HG02678 (cell line): ENCODE results near the gene RC3H2.
A peak's percentile ranks its signal among the peaks of the same experiment; 100 is the strongest.
"Not testable (repeated sequence)": the region's sequence is repeated elsewhere in the genome, so short reads cannot be mapped to it uniquely, and the experiment has no call there.

Source experiments
- ATAC-seq: cut with Tn5 transposase; IDR thresholded peaks from one replicate; pipeline ENCODE4 v1.9.1; 2021; ENCODE audit warnings: mild to moderate bottlenecking, moderate library complexity; ENCODE audit not compliant: unreplicated experiment

The RC3H2 gene

GRCh38 chr9:122929796-122930354, 24.7 kb upstream of the RC3H2 start:
- no peak for ATAC-seq

DNA sequence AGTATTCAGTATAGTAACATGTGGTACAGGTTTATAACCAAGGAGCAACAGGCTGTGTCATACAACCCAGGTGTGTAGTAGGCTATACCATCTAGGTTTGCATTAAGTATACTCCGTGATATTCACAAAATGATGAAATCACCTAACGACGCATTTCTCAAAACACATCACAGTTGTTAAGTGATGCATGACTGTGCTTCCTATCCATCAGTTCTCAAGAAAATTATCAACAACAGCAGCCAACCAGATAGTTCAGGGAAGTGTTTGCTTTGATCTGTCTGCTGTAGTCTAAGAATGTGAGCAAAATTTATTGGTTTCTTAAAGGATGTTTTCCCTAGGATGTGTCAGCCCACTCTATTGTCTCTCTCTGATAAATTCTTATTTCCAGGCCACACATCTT, 18.8 kb upstream of the RC3H2 start:
- ATAC-seq, result no peak

DNA sequence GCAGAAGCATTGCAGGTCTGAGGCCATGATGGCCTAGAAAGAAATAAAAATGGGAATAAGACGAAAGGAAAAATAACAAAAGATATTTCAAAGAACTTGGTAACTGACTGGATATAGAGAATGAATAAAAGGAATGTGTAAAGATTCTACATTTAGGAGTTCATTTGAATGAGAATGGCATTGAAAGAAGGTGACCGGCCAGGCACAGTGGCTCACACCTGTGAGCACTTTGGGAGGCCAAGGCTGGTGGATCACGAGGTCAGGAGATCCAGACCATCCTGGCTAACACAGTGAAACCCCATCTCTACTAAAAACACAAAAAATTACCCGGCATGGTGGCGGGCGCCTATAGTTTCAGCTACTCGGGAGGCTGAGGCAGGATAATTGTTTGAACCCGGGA, 17.6 kb upstream of the RC3H2 start:
- no peak for ATAC-seq

- ATAC-seq, result no peak
These were observed 13.2 kb upstream of the RC3H2 start for GRCh38 chr9:122918310-122918709.

DNA sequence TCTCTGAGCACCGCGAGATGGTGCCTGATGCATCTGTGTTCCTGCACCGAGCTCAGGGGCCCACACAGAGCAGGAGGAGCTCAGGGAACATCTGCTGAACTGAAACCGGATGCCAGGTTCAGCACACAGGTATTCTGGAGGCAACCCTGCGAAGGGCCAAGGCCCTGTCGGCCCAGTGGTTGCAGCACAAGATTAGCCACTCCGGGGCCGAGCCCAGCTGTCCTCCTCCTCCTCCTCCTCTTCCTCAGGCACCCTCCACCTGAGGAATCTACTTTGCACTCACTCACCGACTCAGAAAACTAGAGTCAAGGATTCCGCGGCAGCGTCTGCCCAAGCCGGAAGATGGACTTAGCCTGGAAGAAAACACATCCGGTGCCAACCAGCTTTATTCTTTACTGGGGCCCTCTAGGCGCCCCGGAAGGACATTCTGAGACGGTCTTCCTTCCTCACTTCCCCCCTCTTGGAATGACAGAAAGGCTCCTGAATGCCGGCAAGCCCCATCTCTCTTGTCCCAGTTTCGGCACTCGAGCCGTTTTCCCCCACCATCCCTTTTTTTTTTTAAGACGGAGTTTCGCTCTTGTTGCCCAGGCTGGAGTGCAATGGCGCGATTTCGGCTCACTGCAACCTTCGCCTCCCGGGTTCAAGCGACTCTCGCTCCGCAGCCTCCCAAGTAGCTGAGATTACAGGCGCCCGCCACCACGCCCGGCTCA, 8.0 kb upstream of the RC3H2 start, which contains the start of gene ZBTB6:
ZBTB6 (minus strand) TSS at position 360 of the 710 bp plus-strand sequence. CDS start 1,251 bp downstream, outside the sequence.
- ATAC-seq, result peak; percentile 98

- no peak for ATAC-seq
These were observed 7.5 kb upstream of the RC3H2 start for GRCh38 chr9:122912671-122912963.

DNA sequence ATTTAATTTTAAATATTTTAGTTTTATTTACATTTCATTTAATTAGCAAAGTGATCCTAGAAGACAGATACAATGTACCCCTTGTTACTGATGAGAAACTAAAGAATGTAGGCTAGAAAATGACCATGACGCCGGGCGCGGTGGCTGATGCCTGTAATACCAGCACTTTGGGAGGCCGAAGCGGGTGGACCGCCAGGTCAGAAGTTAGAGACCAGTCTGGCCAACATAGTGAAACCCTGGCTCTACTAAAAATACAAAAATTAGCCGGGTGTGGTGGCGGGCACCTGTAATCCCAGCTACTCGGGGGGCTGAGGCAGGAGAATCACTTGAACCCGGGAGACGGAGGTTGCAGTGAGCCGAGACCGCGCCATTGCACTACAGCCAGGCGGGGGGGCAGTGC, 963 bp upstream of the RC3H2 start:
- not testable (repeated sequence) for ATAC-seq

DNA sequence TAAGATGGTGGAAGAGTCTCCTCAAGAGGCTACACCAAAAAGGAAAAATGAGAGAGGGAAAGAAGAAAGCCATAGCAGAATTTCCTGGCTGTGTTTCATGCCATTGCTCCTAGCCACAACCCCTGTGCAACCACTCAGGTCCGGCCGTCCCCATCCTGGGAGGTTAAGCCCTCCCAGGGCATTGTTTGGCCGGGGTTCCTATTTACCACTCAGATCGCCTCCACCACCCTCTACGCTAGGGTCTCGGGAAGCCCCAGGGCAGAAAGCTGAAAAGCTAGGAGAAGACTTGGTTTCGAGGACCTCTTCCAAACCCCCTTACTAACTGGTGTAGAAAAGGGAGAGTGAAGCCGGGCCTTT, 715 bp downstream of the RC3H2 start:
- peak; percentile 19 for ATAC-seq

- ATAC-seq, result no peak
These were observed 4.4 kb downstream of the RC3H2 start for GRCh38 chr9:122900791-122901190.

- ATAC-seq, result no peak
These were observed 7.2 kb downstream of the RC3H2 start for GRCh38 chr9:122897969-122898368.

DNA sequence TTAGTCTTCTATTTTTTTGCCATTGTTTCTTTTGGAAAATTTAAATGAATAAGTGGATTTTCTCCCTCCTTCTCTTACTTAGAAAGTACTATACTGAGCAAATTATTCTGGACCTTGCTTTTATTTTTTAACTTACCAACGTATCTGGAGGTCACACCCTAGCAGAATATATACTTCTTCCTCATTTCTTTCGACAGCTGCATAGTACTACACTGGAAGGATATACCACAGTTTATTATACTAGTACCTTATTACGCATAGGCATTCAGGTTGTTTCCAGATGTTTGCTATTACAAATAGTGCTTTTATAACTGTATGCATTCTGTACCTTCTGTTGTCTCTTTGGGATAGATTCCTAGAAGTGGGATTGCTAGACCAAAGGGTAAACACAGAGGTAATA, 16.7 kb downstream of the RC3H2 start:
- ATAC-seq, result no peak

DNA sequence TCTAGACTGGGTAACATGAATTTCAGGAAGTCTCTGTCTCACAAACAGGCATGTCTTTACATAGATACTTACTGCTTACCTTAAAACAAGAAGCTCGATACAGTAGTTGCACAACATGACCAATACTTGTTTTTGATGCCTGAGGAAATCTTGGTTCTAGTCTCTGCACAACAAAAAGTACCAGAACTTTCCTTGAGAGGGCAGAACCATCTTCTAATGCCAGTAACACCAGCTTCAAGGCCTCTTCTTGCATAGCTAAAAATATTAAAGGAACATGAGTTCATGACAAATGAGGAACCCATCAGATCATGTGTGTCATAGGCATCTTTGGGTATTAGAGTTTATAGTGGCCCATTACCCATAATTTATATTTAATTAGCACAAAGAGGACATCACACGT, 22.0 kb downstream of the RC3H2 start:
- no peak for ATAC-seq

DNA sequence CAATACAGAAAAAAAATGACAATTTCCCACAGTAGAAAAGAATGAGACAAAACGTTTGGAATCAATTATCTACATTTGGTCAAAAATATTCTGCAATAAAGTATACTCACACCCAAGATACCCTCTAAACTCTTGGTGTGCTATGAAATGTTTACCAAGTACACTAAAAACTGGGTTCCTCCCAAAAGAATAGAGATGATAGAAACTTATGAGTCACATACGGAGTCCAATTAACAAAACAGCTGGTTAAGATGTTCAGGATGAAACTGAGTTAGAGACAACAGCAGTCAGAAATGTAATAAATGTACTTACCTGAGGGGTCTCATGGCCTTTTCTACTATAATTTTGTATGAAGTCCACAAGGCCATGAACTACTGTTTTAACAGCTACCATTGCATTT, 25.7 kb downstream of the RC3H2 start:
- no peak for ATAC-seq

GRCh38 chr9:122875523-122875922, 29.6 kb downstream of the RC3H2 start:
- no peak for ATAC-seq

GRCh38 chr9:122867276-122867675, 37.9 kb downstream of the RC3H2 start:
- not testable (repeated sequence) for ATAC-seq

DNA sequence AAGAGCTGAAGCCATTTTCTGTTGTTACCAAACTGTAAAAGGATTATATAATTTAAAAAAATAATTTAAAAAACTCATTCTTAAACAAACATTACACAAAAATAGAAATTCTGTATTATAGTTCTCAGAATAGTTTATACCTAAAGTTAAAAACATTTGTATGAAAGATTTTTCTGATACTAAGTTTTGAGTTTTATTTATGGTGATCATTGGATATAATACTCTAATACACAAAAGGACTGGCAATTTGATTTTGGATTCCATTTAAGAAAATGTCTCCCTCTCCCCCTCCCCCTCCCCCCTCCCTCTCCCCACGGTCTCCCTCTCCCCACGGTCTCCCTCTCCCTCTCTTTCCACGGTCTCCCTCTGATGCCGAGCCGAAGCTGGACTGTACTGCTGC, 39.1 kb downstream of the RC3H2 start:
- ATAC-seq, result no peak

DNA sequence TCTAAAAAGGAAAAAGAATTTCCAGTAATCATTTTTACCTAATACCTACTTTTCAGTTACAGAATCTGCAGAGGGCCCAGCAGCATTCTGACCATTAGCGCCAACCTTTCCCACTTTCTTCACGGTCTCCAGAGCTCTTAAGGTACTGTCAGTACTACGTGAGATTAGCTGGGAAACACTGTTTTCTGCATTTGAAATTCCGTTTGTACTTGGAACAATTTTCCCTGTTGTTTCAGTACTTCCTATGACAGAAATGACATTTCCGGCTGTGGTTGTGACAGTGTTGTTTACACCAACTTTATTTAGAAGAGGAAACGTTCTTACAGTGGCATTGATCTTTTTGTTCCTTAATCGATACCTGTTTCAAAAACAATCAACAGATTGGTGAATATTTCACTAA, 39.9 kb downstream of the RC3H2 start:
- ATAC-seq, result no peak

DNA sequence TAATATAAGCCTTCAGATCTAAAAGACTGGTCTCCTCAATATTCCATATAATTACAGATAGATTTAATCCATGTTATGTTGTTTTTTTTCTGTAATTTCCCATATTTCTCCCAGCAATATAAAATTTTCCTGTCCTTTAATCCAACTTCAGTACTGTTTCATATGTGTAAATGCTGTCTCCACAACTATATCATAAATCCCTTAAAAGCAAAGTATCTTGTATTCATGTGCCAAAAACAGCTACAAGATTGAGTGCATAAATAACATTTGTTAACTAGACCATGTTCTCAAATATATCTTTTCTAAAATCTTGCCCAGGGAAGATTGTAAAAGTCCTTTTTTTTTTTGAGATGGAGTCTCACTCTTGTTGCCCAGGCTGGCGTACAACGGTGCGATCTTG, 41.8 kb downstream of the RC3H2 start:
- ATAC-seq, result no peak

- no peak for ATAC-seq
These were observed 44.6 kb downstream of the RC3H2 start for GRCh38 chr9:122860319-122861142.

DNA sequence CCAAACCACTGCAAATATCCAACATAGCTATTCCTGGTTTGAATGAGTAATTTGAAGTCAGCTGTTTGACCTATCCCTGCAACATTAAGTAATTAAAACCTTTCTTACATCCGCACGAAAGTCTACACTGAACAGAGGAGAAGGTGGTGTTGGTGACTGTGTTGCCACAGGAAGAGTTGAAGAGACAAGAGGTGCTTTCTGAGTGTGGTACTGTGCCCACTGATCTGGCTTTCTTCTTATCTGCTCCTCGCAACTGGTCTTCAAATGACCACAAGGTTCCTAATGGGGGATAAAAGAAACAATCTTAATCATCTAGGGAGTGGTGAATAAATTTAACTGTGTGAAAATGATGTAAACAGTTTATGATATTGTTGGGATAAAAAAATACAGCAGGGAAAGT, 47.3 kb downstream of the RC3H2 start:
- no peak for ATAC-seq

DNA sequence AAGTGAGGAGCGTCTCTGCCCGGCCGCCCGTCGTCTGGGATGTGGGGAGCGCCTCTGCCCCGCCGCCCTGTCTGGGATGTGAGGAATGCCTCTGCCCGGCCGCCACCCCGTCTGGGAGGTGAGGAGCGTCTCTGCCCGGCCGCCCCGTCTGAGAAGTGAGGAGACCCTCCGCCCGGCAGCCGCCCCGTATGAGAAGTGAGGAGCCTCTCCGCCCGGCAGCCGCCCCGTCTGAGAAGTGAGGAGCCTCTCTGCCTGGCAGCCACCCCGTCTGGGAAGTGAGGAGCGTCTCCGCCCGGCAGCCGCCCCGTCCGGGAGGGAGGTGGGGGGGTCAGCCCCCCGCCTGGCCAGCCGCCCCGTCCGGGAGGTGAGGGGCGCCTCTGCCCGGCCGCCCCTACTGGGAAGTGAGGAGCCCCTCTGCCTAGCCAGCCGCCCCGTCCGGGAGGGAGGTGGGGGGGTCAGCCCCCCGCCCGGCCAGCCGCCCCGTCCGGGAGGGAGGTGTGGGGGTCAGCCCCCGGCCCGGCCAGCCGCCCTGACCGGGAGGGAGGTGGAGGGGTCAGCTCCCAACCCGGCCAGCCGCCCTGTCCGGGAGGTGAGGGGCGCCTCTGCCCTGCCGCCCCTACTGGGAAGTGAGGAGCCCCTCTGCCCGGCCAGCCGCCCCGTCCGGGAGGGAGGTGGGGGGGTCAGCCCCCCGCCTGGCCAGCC, 52.9 kb downstream of the RC3H2 start:
- ATAC-seq, result not testable (repeated sequence)
